Astrocyte of the spinal cord (primary cell): ENCODE measurements around the gene RPP21.
A peak's percentile ranks its signal among the peaks of the same experiment; 100 is the strongest.

Experiments used
- DNase-seq: peaks from one replicate; pipeline ENCODE4 v3.0.0; 2011; ENCODE audit warnings: low read depth, low spot score
- H3K4me3 ChIP-seq: 2 replicates; pipeline ENCODE4 v1.5.1; 2011; ENCODE audit warnings: low read depth, mild to moderate bottlenecking, low read length, moderate library complexity
- in situ Hi-C: cut with HindIII; loops from 2 replicates; pipeline ENCODE4 v1.10.0; 2017; ENCODE audit warnings: low sequenced_read_pairs
- TF ChIP-seq, protein P1 (sequence below): IDR thresholded peaks from 2 replicates; pipeline ENCODE4 v1.5.1; 2012; ENCODE audit warnings: low read depth, mild to moderate bottlenecking, low read length, inconsistent platforms

The RPP21 gene

DNA sequence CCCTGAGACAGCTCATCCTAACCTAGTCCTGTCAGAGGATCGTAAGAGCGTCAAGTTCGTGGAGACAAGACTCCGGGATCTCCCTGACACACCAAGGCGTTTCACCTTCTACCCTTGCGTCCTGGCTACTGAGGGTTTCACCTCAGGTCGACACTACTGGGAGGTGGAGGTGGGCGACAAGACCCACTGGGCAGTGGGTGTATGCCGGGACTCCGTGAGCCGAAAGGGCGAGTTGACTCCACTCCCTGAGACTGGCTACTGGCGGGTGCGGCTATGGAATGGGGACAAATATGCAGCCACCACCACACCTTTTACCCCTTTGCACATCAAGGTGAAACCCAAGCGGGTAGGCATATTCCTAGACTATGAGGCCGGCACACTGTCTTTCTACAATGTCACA lies 3.2 kb upstream of the RPP21 start:
- TF ChIP-seq, protein P1, sequence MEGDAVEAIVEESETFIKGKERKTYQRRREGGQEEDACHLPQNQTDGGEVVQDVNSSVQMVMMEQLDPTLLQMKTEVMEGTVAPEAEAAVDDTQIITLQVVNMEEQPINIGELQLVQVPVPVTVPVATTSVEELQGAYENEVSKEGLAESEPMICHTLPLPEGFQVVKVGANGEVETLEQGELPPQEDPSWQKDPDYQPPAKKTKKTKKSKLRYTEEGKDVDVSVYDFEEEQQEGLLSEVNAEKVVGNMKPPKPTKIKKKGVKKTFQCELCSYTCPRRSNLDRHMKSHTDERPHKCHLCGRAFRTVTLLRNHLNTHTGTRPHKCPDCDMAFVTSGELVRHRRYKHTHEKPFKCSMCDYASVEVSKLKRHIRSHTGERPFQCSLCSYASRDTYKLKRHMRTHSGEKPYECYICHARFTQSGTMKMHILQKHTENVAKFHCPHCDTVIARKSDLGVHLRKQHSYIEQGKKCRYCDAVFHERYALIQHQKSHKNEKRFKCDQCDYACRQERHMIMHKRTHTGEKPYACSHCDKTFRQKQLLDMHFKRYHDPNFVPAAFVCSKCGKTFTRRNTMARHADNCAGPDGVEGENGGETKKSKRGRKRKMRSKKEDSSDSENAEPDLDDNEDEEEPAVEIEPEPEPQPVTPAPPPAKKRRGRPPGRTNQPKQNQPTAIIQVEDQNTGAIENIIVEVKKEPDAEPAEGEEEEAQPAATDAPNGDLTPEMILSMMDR: no peak
- in situ Hi-C loops: no loop called here
- no peak for DNase-seq
- no peak overlapping the region for H3K4me3 ChIP-seq

DNA sequence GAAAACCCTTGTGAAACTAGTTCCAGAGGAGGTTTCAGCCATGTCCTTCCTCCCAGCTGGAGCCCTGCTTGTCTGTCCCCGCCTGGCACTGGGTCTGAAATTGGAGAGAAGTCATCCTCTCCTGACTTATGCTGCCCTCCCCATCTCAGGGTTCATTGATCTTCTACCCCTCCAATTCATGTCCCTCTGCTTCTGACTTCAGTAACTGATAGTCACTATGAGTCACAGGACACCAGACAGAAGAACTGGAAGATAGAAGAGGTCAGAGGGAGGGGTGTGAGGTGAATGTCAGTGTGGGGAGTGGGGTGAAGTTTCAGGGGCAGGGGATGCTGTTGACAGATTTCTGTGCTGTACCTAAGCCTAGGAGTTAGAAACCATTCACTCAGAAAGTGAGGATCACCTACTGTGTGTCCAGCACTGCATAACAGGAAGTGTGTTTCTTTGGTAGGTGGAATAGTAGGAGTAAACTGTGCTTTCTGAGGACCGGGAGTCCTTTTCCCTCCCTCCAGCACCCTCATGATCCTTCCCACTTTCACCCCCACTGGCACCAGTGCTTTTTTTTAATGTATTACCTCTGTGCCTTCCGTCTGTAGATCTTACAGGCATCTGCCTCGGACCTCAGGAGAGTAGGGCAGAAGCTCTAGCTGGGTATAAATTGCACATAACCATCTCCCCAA lies 627 bp upstream of the RPP21 start:
- in situ Hi-C loops: no loop called here
- DNase-seq: no peak
- TF ChIP-seq, protein P1: no peak
- no peak overlapping the region for H3K4me3 ChIP-seq

DNA sequence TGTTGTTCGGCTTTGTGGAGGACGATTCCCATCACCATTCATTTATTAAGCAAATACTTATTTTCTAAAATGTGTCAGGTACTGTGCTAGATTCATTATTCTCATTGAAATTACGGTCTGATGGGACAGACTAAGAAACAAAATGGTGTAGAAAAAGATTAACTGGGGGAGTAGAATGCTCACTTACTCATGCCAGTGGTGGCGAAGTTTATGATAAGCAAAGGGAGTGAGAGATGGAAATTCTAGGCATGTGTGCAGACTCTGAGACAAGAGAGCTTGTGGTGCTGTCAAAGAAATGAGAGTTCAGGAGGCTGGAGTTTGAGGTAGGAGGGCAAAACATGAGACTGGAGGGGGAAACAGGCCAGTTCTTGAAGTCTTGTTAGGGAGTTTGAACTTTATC lies 896 bp downstream of the RPP21 start:
- in situ Hi-C loops: no loop called here
- peak overlapping the region; percentile 84 for H3K4me3 ChIP-seq
- no peak for DNase-seq
- TF ChIP-seq, protein P1: no peak

DNA sequence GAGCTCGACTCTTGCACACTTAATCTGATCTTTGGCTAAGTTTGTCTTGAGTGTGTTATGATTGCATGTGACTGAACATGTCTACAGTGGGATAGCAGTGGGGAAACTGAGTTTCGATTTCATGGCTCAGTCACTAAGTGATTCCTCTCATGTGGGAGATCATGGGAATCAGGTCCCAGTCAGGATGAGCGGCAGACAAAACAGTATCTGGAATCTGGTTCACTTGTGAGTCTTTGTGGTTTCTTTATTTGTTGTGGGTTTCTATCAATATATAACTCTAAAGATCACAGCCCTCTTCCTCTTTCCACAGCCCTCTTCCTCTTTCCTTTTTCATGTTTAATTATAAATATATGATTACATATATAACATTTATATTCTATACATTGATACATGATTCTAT lies 4.0 kb downstream of the RPP21 start:
- in situ Hi-C loops: no loop called here
- no peak overlapping the region for H3K4me3 ChIP-seq
- DNase-seq: no peak
- TF ChIP-seq, protein P1: no peak

DNA sequence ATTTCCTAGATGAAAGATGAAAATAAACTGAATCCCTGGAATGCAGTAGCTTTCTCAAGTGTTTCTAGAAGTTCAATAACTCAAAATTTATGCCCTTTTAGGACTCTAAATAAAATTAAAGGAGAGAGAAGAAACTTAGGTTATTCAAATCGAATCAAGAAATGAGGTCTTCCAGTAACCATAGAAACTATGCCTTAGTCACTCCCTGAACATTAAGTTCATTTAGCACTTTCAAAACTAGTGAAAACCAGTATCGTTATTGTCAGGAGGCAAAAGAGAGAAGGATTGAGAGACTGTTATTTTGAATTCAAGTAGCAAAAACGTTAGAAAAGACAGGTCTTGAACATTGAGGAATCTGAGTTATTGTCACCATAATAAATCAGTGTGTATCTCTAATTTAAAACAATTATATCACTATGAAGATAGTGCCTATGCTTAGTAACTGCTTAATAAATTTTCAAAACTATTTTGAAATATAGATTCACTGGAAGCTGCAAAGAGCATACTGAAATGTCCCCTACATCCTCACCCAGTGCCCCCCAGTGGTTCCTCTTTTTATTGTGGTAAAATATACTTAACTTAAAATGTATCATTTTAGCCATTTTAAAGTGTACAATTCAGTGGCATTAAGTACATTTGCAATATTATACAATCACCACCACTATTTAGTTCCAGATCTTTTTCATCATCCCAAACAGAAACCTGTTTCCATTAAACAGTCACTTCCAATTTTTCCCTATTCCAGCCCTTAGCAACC lies 4.6 kb downstream of the RPP21 start:
- DNase-seq: no peak
- TF ChIP-seq, protein P1: no peak

DNA sequence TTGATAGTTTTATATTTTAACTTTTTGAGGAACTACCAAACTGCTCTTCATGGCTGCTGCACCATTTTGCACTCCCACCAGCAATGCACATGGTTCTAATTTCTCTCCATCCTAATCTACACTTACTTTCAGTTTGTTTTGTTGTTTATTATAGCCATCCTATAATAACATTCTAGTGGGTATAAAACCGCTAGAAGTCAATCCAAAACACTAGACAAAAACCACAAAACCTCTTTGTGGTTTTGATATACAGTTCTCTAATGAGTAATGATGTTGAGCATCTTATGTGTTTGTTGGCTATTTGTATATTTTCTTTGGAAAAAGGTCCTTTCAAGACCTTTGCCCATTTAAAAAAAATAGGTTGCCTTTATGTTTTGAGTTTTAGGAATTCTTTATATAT lies 5.6 kb downstream of the RPP21 start:
- in situ Hi-C loops: no loop called here
- TF ChIP-seq, protein P1: no peak
- DNase-seq: no peak
- no peak overlapping the region for H3K4me3 ChIP-seq

More for the DNA sequence above, 4.6 kb downstream of the RPP21 start:
- in situ Hi-C loops: no loop called here
- H3K4me3 ChIP-seq: no peak overlapping the region
